ENCODE data around the gene LGALS7B. TPM values are rescaled to one million over a fixed set of nuclear protein-coding genes. Genes with fewer than 3 reads are reported as not detected.
"Not testable (repeated sequence)": the region's sequence is repeated elsewhere in the genome, so short reads cannot be mapped to it uniquely, and the experiment has no call there.

Gene LGALS7B
- polyA plus RNA-seq, 1 experiment = not detected

DNA sequence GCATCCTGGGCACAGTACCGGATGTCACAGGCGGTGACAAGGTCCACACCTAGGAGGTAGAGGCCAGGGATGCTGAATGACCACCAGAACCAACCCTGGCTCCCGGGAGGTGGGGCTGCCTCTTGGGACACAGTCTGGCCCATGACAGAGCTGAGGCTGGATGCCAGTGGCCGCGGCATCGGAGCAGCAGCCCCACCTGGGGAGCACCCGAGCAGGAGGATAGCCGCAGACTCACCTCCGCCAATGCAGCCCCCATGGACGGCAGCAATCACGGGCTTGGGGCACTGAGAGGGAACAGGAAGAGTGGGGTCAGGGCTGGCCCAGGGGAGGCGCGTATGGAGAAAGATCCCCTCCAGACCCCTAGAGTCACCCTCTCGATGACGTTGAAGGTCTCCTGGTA, 28.1 kb downstream of the LGALS7B start:
- Histone ChIP-seq H3K27me3 (ENCODE audit: control insufficient read depth, insufficient read depth, low read length) (no peaks in the 10 kb centered on the region), H3K4me3 (ENCODE audit: low read depth, low read length) (no peak overlapping the region), H3K36me3 (ENCODE audit: control insufficient read depth, insufficient read depth, low read length) (peaks cover 20% of the 10 kb centered on the region)
- ChIA-PET CTCF (interaction anchor here (0.7 to 0.8 kb wide), 2 partner anchors 61 to 183 kb away, joined by 3 read pairs; partner anchors contain the start of gene RINL), POLR2A (no interaction called here)
- TF ChIP-seq CTCF (IDR thresholded peaks at IDR 0.05; ENCODE audit: insufficient read depth, low read depth, low read length) = no peak
- no peak for DNase-seq (ENCODE audit: low read depth)

DNA sequence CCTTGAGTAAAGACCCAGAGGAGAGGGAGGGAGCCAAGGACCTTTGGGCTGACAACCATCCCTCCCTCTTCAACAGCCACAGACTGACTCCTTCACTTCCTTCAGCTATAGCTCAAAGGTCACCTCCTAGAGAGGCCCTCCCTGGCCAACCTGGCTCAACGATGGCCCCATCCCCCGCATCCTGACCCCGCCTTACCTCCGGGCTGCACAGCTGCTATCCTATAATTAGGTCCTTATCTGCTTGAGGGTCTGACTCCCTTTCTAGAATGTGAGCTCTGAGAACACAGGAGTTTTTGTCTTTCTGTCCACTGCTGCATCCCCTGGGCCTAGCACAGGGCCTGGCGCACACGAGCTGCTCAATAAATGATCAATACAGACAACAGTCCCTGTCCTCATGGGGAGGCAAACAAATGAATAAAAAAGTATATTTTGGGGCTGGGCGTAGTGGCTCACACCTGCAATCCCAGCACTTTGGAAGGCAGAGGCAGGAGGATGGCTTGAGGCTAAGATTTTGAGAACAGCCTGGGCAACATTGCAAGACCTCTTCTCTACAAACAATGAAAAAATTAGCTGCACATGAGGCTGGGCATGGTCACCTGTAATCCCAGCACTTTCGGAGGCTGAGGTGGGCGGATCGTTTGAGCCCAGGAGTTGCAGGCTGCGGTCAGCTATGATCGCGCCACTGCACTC, 30.4 kb downstream of the LGALS7B start:
- no peak for TF ChIP-seq CTCF (IDR thresholded peaks at IDR 0.05; ENCODE audit: insufficient read depth, low read depth, low read length)
- Histone ChIP-seq H3K36me3 (ENCODE audit: control insufficient read depth, insufficient read depth, low read length) (peaks cover 22% of the 10 kb centered on the region), H3K27me3 (ENCODE audit: control insufficient read depth, insufficient read depth, low read length) (no peaks in the 10 kb centered on the region), H3K4me3 (ENCODE audit: low read depth, low read length) (no peak overlapping the region)
- ChIA-PET CTCF (interaction anchor here (1.5 kb wide), 1 partner anchor 50 kb away, joined by 3 read pairs; no protein-coding TSS in a partner anchor), POLR2A (no interaction called here)
- DNase-seq (ENCODE audit: low read depth) = no peak

DNA sequence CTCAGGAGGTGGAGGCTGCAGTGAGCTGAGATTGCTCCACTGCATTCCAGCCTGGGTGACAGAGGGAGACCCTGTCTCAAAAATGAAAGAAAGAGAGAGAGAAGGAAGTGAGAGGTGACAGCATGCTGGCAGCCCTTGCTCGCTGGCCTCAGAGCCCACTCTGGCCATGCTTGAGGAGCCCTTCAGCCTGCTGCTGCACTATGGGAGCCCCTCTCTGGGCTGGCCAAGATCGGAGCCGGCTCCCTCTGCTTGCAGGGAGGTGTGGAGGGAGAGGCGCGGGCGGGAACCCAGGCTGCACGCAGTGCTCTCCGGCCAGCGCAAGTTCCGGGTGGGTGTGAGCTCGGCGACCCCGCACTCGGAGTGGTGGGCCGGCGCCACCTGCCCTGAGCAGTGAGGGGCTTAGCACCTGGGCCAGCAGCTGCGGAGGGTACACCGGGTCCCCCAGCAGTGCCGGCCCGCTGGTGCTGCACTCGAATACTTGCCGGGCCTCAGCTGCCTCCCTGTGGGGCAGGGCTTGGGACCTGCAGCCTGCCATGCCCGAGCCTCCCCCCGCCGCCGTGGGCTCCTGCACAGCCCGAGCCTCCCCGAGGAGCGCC, 32.3 kb downstream of the LGALS7B start:
- peaks cover 15% of the 10 kb centered on the region for H3K36me3 ChIP-seq (ENCODE audit: control insufficient read depth, insufficient read depth, low read length)
- H3K27me3 ChIP-seq (ENCODE audit: control insufficient read depth, insufficient read depth, low read length); POLR2A ChIA-PET; CTCF ChIA-PET; DNase-seq (ENCODE audit: low read depth); H3K4me3 ChIP-seq (ENCODE audit: low read depth, low read length): not testable (repeated sequence)

DNA sequence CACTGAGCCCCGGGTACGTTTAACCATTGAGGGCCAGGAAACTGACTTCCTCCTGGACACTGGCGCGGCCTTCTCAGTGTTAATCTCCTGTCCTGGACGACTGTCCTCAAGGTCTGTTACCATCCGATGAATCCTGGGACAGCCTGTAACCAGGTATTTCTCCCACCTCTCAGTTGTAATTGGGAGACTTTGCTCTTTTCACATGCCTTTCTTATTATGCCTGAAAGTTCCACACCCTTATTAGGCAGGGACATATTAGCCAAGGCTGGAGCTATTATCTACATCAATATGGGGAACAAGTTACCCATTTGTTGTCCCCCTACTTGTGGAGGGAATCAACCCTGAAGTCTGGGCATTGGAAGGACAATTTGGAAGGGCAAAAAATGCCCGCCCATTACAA, 36.9 kb downstream of the LGALS7B start:
- DNase-seq (ENCODE audit: low read depth); POLR2A ChIA-PET; CTCF ChIA-PET; H3K4me3 ChIP-seq (ENCODE audit: low read depth, low read length); H3K27me3 ChIP-seq (ENCODE audit: control insufficient read depth, insufficient read depth, low read length): not testable (repeated sequence)
- peaks cover 12% of the 10 kb centered on the region for H3K36me3 ChIP-seq (ENCODE audit: control insufficient read depth, insufficient read depth, low read length)

GRCh38 chr19:38826856-38827551, 38.0 kb downstream of the LGALS7B start:
- Histone ChIP-seq H3K27me3 (ENCODE audit: control insufficient read depth, insufficient read depth, low read length) (no peaks in the 10 kb centered on the region), H3K36me3 (ENCODE audit: control insufficient read depth, insufficient read depth, low read length) (peaks cover 9% of the 10 kb centered on the region), H3K4me3 (ENCODE audit: low read depth, low read length) (no peak overlapping the region)
- ChIA-PET CTCF (no interaction called here), POLR2A (no interaction called here)
- no peak for TF ChIP-seq CTCF (IDR thresholded peaks at IDR 0.05; ENCODE audit: insufficient read depth, low read depth, low read length)
- DNase-seq (ENCODE audit: low read depth) = no peak

DNA sequence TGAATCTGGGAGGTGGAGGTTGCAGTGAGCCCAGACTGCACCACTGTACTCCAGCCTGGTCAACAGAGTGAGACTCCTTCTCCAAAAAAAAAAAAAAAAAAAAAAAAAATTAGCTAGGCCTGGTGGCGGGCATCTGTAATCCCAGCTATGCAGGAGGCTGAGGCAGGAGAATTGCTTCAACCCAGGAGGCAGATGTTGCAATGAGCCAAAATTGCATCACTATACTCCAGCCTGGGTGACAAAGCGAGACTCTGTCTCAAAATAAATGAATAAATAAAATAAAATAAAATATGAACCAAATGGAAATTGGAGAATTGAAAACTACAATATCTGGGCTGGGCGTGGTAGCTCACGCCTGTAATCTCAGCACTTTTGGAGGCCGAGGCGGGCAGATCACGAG, 40.2 kb downstream of the LGALS7B start:
- DNase-seq (ENCODE audit: low read depth); H3K4me3 ChIP-seq (ENCODE audit: low read depth, low read length); H3K27me3 ChIP-seq (ENCODE audit: control insufficient read depth, insufficient read depth, low read length); H3K36me3 ChIP-seq (ENCODE audit: control insufficient read depth, insufficient read depth, low read length); CTCF ChIA-PET: not testable (repeated sequence)
- POLR2A ChIA-PET = interaction anchor here (0.6 to 0.7 kb wide), 7 partner anchors 98 to 453 kb away, joined by 3 to 13 read pairs (median 4); partner anchors contain the start of genes ACTN4 and FAM98C

Measured in BJ (cell line).